GM23248 (cell line): ENCODE results near the gene TBX22.

Experiments used
- EZH2 ChIP-seq: fragments of 200-600 bp; sonication (generic); IDR thresholded peaks from 2 replicates; pipeline ENCODE4 v1.6.1; 2018; ENCODE audit warnings: antibody characterized with exemption, mild to moderate bottlenecking; ENCODE audit not compliant: insufficient read depth, poor library complexity, severe bottlenecking
- EZH2phosphoT487 ChIP-seq: fragments of 200-600 bp; sonication (generic); IDR thresholded peaks from 2 replicates; pipeline ENCODE4 v1.6.1; 2018; ENCODE audit warnings: antibody characterized with exemption, moderate library complexity, mild to moderate bottlenecking, low read depth; ENCODE audit not compliant: insufficient read depth

DNA sequence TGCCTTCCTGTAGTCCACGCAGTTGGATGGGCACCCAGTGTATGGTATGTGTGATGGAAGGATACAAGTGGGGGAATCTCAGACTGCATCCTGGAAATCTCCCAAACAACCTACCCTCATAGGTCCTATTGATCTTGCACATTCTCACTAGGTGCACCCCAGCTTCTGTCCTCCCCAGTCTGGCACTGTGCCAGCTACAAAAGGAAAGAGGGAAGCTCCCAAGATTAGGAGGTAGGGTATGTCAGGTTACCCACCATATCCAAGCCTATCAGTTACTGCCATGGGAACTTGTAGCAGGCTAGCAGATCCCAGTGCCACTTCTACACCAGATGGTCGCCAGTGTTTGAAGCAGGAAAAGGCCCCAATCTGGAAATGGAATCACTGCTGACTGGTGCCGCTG is 11.6 kb downstream of the TBX22 start:
- TF ChIP-seq EZH2phosphoT487 (no peak), EZH2 (no peak)
